ENCODE results near the gene LRRC28.

LRRC28 gene

DNA sequence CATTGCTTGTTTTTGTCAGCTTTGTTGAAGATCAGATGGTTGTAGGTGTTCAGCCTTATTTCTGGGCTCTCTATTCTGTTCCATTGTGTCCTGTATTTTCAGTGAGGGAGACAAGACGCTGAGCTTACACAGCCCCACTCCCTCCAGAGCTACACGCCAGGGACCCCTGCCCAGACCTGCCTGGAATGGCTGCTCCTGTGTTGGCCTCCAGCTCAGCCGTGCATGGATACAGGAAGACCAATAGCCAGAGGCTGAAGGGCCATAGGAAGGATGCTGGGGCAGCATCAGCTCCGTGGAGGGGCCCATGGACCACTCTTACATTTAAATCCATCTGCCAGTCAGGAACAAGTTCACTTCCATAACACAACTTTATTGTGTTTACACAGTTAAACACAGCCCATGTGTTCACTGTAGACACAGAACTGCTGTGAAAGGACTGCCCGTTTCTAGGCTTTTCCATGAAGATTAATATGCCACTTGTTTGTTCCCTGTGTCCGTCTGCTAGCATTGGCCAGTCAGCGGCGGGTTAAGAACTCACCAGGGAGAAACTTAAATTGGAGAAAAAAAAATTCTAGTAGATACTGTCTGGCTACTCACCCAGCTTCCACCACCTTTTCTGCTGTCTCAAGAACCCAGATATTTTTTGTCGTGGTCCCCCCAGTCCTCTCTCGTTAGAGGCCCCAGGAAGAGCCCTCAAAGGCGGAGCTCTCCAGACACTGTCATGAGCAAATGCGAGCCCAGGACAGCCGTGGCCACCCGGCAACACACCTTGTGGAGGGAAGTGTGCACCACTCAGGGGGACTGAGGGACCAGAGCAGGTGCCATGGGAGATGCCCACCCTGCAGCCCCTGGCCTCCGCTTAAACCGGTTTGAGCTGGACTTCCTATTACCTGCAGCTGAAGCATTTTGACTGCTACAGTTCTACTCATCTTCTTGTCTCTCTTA, 172.2 kb downstream of the LRRC28 start:
- DNase-seq = no peak

GRCh38 chr15:99424131-99424571, 172.9 kb downstream of the LRRC28 start:
- DNase-seq = no peak

- peak; percentile 87 for DNase-seq
Observed at GRCh38 chr15:99424978-99425656, 173.8 kb downstream of the LRRC28 start.

- DNase-seq = peak; percentile 13
Observed at GRCh38 chr15:99425657-99426301, 174.5 kb downstream of the LRRC28 start.

- DNase-seq = no peak
Observed at GRCh38 chr15:99426431-99427105, 175.3 kb downstream of the LRRC28 start.

DNA sequence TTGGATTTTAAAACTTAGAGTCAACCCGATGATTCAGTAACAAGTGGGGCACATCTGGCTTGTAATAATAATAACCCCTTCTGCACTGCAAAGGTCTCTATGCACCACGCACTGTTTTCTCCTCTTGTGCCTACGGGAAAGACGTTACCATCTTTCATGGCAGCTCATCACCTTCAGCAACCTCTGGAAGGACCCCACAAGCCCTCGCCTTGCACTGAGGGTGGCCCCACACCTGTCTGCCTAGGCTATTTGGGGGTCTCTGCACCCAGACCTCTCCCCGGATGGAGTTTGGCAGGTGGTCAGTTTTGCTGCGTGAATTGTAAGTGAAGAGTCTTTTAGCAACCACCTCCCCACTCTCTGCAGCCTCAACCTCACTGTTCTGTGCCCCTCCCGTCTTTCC, 175.9 kb downstream of the LRRC28 start:
- DNase-seq = no peak

GRCh38 chr15:99427668-99428361, 176.5 kb downstream of the LRRC28 start:
- no peak for DNase-seq

GRCh38 chr15:99429681-99430081, 178.4 kb downstream of the LRRC28 start:
- no peak for DNase-seq

DNA sequence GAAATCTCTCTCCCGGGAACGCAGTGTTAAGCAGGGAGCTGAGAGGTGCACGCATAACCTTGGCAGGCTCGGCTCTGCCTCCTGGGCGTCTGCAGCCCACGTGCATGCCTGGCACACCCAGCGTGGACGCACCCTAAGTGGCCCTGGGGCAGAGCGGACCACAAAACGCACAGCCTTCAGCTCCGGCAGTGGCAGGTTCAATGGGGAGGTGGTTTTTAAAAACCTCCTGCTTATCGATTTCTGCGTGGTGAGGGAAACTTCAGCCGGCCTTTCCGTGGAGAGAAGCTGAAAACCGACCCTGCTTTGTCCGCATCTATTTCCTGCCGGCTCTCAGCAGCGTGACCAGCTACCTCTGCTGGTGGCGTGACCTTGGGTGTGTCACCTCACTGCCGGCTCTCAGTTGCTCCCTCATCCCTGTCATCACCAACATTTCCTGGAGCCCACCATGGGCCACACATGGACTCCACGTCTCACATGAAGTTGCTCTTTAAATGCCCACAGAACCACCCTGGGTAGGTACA, 179.7 kb downstream of the LRRC28 start:
- DNase-seq = no peak

DNA sequence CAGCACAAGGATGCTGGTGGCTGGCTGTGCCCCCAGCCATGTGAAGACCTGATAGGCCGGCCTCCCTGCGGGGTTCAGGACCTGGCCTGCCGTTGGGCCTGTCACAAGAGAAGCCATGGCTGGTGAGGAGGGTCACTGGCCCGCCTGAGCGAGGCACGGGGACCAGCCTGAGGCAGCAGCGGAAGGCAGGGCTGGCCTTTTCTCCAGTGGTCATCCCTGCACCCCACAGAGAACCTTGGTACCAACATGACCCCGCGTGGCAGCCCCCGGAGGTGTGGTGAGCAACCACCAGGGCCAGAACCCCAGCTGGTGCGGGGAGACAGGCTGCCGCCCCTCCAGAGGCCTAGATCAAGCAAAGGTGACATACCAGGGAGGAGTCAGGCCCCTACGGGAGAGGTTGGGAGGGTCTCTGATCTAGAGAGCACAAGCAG, 180.4 kb downstream of the LRRC28 start:
- no peak for DNase-seq

GRCh38 chr15:99432271-99433025, 181.2 kb downstream of the LRRC28 start:
- DNase-seq = no peak

GRCh38 chr15:99433026-99433756, 181.9 kb downstream of the LRRC28 start:
- no peak for DNase-seq

- DNase-seq = no peak
Observed at GRCh38 chr15:99433757-99434450, 182.6 kb downstream of the LRRC28 start.

DNA sequence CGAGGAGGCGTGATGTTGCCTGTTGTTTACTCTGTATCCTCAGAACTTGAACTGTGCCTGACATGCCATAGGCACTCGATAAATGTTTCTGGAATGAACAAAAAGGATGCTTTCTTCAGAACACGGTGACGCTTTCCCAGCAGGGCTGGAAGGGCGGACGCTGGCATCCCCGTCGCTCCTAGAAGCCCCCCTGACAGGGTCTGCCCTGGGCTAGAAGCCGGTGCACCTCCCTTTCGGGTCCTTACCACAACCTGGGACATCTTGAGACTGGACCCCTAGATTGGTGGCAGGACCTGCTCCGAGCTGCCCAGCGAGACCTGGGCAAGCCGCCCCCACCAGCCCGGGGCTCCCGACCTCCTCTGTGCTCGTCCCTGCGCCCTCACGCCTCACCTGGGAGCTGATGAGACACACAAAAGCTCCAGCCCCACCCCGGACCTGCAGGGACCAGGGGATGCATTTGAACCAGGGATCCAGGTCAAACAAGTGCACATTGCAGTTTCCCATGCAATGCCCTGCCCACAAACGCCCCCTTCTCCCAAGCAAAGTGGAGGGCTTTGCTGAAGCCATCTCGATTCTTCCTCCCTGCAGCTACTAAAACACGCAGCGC, 183.3 kb downstream of the LRRC28 start:
- DNase-seq = no peak

DNA sequence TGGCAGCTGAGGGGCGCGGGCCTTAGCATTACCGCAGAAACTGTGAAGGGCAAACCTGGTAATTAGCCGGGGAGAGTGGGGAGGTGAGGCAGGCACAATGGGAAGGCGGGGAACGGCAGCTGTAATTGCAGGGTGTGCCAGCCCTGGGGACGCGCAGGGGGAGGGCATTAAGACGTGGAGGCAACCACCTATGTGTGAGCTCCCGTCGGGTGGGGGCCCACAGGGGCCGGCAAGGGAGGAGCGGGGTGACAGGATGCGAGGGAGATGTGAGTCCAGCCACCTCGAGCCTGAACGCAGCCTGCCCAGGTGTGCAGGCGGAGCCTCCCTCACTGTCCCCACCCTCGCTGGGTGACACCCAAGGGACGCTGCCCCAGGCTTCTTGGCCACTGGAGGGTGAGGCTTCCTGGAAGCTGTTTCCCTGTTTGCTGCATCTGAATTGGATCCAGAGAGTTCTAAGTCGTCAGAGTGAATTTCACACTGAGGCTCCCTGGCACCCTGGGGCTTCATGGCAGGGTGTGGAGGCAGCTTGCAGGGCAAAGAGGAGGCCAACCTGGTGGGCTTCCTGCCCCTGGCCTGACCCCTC, 183.9 kb downstream of the LRRC28 start:
- no peak for DNase-seq

DNA sequence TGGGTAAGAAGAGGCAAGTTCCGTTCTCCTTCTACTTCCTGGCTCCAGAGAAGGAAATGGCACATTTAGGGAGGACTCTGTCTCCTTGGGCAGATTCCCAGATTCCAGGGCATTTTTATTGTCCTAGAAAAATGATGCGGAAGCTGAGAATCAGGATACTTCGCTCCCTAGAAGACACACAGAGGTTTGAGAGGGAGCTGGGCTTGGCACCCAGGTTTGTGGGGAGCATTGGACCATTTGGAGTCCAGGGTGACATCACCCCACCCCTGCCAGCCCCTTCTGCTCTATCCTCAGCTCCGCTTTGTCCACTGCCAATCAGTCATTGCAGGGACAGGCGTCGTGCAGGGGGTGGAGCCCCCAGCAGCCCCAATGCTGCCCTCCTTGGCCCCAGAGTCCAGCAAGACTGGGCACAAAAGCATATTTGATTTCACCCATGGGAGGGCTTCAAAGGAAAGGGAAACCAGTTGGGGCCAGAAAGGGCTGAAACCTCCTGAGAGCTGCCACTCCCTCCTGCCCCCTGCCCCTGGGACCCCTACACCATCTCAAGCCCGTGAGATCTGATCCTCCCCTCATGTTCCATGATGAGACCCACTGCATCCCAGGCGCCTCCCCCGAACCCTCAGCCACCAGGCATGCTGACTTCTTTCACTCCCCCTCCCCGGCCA, 184.7 kb downstream of the LRRC28 start:
- no peak for DNase-seq

DNA sequence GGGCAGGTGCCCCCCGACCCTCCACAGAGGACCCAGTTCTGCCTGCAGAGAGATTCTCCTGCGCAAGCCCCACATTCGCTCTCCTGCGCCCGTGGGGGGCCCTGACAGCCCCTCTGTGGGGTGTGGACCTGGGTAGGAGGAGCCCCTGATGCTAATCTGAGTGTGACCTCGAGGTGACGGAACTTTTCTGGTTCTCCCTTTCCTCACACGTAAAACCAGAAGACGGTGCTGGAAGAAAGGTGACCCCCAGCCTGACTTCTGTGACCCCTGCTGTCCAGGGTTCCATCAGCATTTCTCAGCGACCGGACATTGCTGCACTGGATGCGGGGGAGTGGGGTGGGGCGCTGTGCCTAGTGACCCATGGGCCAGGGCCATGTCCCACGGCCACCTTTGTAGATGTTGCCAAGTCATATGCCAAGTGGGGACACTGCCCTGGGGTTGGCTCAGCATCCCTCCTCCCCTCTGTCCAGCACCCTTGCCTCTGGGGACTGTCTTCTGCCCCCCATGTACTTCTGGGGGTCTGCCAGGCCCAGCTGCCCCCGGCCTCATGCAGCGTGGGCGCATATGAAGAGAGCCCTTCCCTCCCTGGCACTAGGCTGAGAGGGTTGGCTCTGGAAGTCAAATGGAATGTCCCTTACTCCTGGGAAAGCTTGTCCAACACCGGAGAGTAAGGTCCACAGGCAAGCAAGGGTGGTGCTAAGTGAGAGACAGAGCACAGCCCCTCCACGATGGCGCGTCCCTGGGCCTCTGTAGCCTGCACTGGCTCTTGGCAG, 185.4 kb downstream of the LRRC28 start:
- DNase-seq = no peak

Data from fibroblast of skin of abdomen (primary cell).